ENCODE results near the gene ASXL2. TPM values are rescaled to one million over a fixed set of nuclear protein-coding genes. Genes with fewer than 3 reads are reported as not detected.

ASXL2 gene
- total RNA-seq, 2 donors from 2014 or later = 28.6 to 32.7 TPM

DNA sequence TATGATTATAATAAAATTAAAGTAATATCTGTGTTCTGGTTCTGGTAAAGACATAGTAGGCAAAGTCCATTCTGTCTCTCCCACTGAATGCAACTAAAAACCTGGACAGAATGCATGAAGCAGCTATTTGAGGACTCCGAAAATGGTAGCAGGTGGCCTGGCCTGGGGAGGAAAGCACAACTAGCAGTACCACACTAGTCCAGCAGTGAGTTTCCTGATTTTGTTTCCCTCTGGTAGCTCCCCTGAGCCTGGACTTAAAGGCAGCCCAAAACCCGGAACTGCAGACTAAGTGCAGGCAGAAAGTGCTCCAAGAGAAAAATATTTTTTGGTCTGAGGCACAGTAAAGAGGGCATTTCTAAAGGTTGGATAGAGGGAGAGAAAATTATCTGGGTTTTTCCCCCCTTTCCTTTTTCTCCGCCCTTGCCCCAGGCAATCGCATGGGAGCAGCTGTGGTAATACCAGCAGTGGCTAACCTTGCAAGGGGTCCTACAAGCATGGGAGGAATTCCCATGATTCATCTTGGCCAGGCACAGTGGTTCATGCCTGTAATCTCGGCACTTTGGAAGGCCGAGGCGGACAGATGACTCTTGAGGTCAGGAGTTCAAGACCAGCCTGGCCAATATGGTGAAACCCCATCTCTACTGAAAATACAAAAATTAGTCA, 32.3 kb downstream of the ASXL2 start:
- H3K4me3 ChIP-seq = no peak overlapping the region
- no peak for DNase-seq
- H3K9ac ChIP-seq (ENCODE audit: low read depth in 2 of 2, low read length in 2 of 2) = no peak overlapping the region
- peaks cover 6% of the 10 kb centered on the region for H3K36me3 ChIP-seq
- TF ChIP-seq, protein P1, sequence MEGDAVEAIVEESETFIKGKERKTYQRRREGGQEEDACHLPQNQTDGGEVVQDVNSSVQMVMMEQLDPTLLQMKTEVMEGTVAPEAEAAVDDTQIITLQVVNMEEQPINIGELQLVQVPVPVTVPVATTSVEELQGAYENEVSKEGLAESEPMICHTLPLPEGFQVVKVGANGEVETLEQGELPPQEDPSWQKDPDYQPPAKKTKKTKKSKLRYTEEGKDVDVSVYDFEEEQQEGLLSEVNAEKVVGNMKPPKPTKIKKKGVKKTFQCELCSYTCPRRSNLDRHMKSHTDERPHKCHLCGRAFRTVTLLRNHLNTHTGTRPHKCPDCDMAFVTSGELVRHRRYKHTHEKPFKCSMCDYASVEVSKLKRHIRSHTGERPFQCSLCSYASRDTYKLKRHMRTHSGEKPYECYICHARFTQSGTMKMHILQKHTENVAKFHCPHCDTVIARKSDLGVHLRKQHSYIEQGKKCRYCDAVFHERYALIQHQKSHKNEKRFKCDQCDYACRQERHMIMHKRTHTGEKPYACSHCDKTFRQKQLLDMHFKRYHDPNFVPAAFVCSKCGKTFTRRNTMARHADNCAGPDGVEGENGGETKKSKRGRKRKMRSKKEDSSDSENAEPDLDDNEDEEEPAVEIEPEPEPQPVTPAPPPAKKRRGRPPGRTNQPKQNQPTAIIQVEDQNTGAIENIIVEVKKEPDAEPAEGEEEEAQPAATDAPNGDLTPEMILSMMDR (IDR thresholded peaks at IDR 0.05) = no peak
- no peaks in the 10 kb centered on the region for H3K9me3 ChIP-seq
- H3K4me1 ChIP-seq = no peaks in the 10 kb centered on the region
- intact Hi-C loops (cut with DNase I) = no loop called here
- no peaks in the 10 kb centered on the region for H3K27me3 ChIP-seq
- H3K27ac ChIP-seq = no peak overlapping the region

DNA sequence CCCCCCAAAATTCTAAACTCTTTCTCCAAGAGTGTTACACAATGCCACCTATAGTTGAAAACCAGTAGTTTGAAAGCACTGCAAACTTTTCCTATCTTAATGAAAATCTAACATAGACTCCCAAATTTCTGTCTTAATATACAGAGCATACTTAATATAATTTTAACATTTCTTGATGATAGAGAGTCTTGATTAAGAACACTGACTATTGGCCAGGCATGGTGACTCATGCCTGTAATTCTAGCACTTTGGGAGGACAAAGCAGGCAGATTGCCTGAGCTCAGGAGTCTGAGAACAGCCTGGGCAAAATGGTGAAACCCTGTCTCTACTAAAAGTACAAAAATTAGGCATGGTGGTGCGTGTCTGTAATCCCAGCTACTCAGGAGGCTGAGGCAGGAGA, 34.2 kb downstream of the ASXL2 start:
- H3K36me3 ChIP-seq = peaks cover 6% of the 10 kb centered on the region

DNA sequence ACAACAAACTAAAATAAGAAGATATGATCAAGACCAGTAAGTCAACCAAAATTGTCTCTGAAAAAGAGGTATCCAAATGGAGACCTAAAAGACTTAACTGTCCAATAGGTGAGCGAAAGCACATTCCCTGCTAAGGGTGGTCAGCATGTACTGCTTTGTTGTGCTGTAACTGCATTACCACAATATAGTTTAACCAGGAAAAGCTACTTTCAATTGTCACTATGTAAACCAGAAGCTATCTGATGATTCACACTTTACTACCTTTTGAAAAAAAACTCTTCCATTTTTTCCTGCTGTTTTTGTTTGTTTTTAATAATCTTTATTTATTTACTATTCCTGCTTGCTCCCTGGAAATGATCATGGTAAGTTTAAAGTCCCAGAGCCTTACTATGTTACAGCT, 36.1 kb downstream of the ASXL2 start:
- intact Hi-C loops (cut with DNase I) = no loop called here
- TF ChIP-seq, protein P1 (IDR thresholded peaks at IDR 0.05) = no peak
- Histone ChIP-seq H3K36me3 (peaks cover 6% of the 10 kb centered on the region), H3K27me3 (no peaks in the 10 kb centered on the region), H3K4me1 (no peaks in the 10 kb centered on the region), H3K4me3 (no peak overlapping the region), H3K27ac (no peak overlapping the region), H3K9ac (ENCODE audit: low read depth in 2 of 2, low read length in 2 of 2) (no peak overlapping the region), H3K9me3 (no peaks in the 10 kb centered on the region)
- no peak for DNase-seq

More for the DNA sequence above, 34.2 kb downstream of the ASXL2 start:
- Histone ChIP-seq H3K9ac (ENCODE audit: low read depth in 2 of 2, low read length in 2 of 2) (no peak overlapping the region), H3K4me1 (no peaks in the 10 kb centered on the region), H3K27me3 (no peaks in the 10 kb centered on the region), H3K4me3 (no peak overlapping the region), H3K9me3 (no peaks in the 10 kb centered on the region), H3K27ac (no peak overlapping the region)
- no peak for DNase-seq
- TF ChIP-seq, protein P1 (IDR thresholded peaks at IDR 0.05) = no peak
- intact Hi-C loops (cut with DNase I) = no loop called here

DNA sequence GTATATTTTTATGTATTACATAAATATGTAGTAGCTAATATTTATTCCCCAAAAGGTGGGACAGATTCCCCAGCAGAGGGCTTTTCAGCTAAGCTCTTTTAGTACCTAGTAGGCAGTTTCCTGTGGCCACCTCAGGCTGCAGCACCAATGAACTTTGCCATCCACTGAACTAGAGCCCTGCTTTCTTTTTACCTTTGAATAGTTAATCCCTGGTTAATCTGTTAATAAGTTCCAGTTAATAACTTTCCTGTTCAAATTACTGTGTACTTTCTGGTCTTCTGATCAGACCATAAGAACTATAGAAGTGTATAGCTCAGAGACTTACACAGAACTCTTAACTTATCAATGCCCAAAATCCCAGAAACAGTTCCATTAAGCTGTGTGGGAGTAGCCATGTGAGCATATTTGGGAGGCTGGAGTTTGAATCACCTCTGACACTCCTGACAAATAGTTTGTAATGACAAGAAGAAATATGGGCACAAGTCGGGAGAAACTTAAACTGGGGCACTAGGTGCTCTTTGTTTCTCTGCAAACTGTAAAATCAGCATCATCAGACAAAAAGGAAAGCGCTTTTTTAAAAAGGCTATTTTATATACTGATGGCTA, 40.0 kb downstream of the ASXL2 start:
- DNase-seq = no peak
- H3K27me3 ChIP-seq = no peaks in the 10 kb centered on the region
- H3K36me3 ChIP-seq = no peaks in the 10 kb centered on the region
- H3K4me3 ChIP-seq = no peak overlapping the region
- no peaks in the 10 kb centered on the region for H3K4me1 ChIP-seq
- H3K9ac ChIP-seq (ENCODE audit: low read depth in 2 of 2, low read length in 2 of 2) = no peak overlapping the region
- H3K27ac ChIP-seq = no peak overlapping the region
- TF ChIP-seq, protein P1 (IDR thresholded peaks at IDR 0.05) = no peak
- H3K9me3 ChIP-seq = no peaks in the 10 kb centered on the region
- intact Hi-C loops (cut with DNase I) = no loop called here

DNA sequence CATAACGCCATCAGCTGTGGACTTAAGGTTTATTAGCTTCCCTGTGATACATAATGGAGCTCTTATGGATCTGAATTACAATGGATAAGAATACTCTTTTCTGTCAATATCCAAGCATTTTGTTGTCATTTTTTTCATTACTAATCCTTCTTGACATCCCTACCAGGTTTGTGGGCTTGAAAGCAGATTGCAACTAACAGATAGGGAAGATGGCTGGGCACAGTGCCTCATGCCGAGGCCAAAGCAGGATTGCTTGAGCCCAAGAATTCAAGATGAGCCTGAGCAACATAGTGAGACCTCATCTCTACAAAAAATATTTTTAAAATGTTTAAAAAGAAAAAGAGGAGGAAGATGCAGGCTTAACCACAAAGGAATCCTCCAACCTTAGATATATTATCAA, 42.4 kb downstream of the ASXL2 start:
- no peaks in the 10 kb centered on the region for H3K4me1 ChIP-seq
- TF ChIP-seq, protein P1 (IDR thresholded peaks at IDR 0.05) = no peak
- H3K36me3 ChIP-seq = no peaks in the 10 kb centered on the region
- no peak overlapping the region for H3K9ac ChIP-seq (ENCODE audit: low read depth in 2 of 2, low read length in 2 of 2)
- no peak overlapping the region for H3K4me3 ChIP-seq
- H3K27me3 ChIP-seq = no peaks in the 10 kb centered on the region
- H3K9me3 ChIP-seq = no peaks in the 10 kb centered on the region
- no peak for DNase-seq
- H3K27ac ChIP-seq = no peak overlapping the region
- intact Hi-C loops (cut with DNase I) = no loop called here

Measured in colonic mucosa (tissue), 4 donors.